Activated naive CD4-positive, alpha-beta T cell treated with anti-CD3 and anti-CD28 coated beads, Interleukin-2, amount 50 U/mL, for 72 hours (primary cell): Measurements from ENCODE around the gene PLEKHG4B. TPM values are rescaled to one million over a fixed set of nuclear protein-coding genes. Genes with fewer than 3 reads are reported as not detected.
"Not testable (repeated sequence)": the region's sequence is repeated elsewhere in the genome, so short reads cannot be mapped to it uniquely, and the experiment has no call there.

Experiments
- ATAC-seq, 2 donors: fragments of 150-1000 bp; cut with Tn5 transposase; 2 replicates each; pipeline ENCODE4 v1.10.0; 2021; ENCODE audit warnings: mild to moderate bottlenecking in 2 of 2, moderate library complexity in 2 of 2
- DNase-seq, 2 donors: peaks; one replicate each; pipeline ENCODE4 v3.0.0; 2021 to 2022; ENCODE audit warnings: low spot score in 2 of 2
- H3K27ac Mint-ChIP-seq, 2 donors: one replicate each; pipeline ENCODE4 v1.8.0; 2022; ENCODE audit warnings: mild to moderate bottlenecking in 2 of 2, mixed read lengths in 2 of 2
- H3K36me3 Mint-ChIP-seq, 2 donors: one replicate each; pipeline ENCODE4 v1.8.0; 2022; ENCODE audit warnings: mixed read lengths in 2 of 2
- H3K9me3 Mint-ChIP-seq, 2 donors: one replicate each; pipeline ENCODE4 v1.8.0; 2022; ENCODE audit warnings: mixed read lengths in 2 of 2
- total RNA-seq, 2 donors: library from RNA; stranded (reverse); gene quantifications; one replicate each; pipeline ENCODE4 v1.2.3, GENCODE V29; 2022

PLEKHG4B gene
- total RNA-seq, 2 donors from 2014 or later: 0.47 TPM; not detected in 1

DNA sequence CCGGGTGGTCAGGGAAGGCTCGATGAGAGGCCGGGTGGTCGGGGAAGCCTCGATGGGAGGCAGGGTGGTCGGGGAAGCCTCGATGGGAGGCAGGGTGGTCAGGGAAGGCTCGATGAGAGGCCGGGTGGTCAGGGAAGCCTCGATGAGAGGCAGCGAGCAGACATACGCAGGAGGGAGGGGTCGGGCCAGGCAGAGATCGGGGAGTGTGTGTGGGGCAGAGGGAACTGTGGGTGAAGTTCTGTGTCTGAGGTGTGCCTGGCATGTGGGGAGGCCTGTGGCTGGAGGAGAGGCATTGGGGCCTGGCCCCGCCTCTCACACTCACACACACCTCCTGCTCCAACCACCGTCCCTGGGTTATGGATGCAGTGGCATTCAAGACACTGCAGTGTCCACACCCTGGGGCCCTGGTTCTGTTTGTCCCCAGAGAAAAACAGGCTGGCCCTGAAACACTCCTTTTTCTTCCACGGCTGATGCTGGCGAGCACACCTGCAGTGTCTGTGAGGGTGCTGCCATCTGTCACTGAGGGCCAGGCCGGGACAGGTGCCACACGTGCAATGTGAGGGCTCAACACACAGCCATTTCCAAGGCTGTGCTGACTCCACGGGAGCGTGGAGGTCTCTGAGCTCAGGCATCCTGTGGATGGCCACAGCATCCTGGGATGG lies 6.5 kb upstream of the PLEKHG4B start:
- no peaks in the 10 kb centered on the region for H3K36me3 Mint-ChIP-seq
- no peak for DNase-seq
- no peak for ATAC-seq
- no peak overlapping the region for H3K27ac Mint-ChIP-seq
- peaks cover 0 to 2% of the 10 kb centered on the region in 2 donors for H3K9me3 Mint-ChIP-seq

DNA sequence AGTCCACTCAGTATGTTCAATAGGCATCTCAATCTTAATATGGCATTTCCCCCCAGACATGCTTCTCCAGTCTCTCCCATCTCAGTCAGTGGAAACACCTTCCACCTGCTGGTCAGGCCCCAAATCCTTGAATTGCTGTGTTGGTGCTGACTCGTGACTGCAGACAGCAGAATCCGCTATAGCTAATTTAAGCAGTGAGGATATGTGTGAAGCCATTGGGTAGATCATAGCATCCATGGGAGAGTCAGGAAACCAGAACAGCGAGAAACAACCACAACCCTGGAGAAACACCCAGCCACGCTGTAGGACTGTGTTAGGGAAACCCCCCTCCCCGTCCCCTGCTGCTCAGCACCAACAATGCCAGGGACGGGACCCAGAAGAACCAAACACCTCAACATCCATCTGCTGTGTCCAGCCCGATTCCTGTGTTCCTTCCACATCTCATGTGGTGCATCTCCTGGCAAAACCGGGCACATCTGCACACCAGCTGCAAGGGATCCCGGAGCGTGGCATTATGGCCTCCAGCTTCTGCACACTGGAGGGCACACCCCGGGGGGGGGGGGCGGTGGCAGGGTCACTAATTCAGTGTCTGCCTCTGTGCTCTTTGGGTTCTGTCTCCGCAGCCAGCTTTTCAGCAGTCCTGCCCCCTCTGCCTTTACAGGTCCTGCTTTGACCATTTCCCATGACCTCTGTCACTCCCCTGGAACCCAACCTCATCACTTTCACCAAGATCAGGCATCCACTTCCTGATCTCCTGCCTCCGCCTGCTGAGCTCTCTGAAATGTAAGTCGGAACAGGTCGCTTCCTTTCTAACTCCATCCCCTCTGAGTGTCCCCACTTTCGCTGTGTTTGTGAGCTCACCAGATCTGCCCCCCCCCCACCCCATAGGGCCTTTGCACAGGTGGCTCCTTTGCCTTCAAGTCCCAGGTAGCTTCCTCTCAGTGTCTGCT lies 2.4 kb upstream of the PLEKHG4B start:
- ATAC-seq (no peak), DNase-seq (no peak)
- Mint-ChIP-seq H3K27ac (no peak overlapping the region), H3K9me3 (peaks cover 0 to 2% of the 10 kb centered on the region in 2 donors), H3K36me3 (peaks cover 5 to 6% of the 10 kb centered on the region in 2 donors)

DNA sequence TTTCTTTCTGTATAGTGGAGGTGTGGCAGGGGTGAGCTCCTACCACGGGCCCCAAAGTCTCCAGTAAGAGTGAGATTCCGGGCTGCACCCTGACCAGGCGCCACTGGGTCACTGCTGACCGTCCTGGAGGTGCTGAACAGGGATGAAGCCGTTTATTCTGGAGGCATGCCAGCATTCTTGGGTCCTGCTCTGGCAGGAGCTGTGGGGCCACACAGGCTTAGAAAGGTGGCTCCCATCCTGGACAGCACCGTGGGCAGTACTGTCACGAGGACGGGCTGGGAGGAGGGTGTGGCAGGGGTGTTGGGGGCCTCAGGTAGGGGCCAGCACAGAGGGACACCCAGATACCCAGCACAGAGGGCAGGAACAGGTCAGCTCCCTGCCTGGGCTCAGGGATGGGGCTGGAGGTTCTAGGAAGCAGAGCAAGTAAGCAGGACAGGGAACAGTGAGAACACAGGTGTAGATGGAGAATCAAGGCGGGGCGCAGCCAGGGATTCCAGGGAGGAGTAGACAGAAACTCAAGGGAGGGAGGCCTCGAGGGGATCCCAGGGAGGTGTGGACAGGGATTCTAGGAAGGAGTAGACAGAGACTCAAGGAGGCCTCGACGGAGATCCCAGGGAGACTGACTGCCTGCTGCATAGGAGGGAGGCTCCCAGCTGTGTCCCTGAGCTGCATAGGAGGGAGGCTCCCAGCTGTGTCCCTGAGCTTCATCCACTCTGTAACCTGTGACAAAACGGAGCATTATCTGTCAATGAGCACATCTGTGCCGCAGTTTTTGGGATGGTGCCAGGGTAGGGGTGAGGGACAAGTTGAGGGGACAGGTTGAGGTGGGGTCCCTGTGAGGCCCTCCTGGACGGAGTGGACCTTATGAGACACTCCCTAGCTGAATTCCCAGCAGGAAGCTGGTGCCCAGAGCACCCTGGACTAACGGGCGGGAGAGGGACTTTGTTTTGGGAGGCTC lies 1.1 kb upstream of the PLEKHG4B start:
- no peak for ATAC-seq
- Mint-ChIP-seq H3K9me3 (no peaks in the 10 kb centered on the region), H3K36me3 (peaks cover 5 to 6% of the 10 kb centered on the region in 2 donors), H3K27ac (no peak overlapping the region)
- no peak for DNase-seq

DNA sequence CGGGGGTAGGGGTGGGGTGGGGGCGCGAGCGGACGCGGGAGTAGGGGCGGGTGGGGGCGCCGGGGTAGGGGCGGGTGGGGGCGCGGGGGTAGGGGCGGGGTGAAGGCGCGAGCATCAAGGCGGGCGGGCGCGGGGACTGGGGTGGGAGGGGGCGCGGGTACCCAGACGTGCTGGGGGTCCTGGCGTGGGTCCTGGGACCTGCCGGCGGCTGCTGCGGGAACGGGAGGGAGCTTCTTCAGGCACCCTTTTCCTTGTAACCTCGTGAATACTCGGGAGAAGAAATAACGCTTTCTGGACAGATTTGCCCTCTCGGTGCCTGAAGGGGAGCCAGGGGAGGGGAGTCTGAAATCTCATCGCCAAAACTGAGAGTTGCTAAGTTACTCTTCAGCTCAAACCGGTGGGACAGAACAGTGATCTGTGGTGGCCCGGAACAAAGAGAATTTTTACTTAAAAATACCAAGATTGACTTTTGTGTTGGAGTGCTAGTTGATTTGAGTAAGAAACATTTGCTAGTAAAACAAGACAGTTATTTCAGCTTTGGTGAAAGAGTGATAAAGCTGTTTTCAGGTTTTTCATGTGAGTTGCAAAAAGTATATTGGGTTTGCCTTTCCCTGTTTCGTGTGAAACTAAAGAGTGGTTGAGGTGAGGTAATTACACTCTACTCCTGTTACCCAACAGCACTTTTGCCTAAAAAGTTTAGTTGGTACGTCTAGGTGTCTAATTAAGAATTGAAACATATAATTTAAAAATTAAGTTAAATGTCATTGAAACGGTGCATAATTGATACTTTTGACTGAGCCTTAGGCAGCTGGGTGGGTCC lies 643 bp downstream of the PLEKHG4B start:
- no peaks in the 10 kb centered on the region for H3K9me3 Mint-ChIP-seq
- no peak overlapping the region for H3K27ac Mint-ChIP-seq
- H3K36me3 Mint-ChIP-seq: peaks cover 5 to 6% of the 10 kb centered on the region in 2 donors
- no peak for DNase-seq
- no peak for ATAC-seq

DNA sequence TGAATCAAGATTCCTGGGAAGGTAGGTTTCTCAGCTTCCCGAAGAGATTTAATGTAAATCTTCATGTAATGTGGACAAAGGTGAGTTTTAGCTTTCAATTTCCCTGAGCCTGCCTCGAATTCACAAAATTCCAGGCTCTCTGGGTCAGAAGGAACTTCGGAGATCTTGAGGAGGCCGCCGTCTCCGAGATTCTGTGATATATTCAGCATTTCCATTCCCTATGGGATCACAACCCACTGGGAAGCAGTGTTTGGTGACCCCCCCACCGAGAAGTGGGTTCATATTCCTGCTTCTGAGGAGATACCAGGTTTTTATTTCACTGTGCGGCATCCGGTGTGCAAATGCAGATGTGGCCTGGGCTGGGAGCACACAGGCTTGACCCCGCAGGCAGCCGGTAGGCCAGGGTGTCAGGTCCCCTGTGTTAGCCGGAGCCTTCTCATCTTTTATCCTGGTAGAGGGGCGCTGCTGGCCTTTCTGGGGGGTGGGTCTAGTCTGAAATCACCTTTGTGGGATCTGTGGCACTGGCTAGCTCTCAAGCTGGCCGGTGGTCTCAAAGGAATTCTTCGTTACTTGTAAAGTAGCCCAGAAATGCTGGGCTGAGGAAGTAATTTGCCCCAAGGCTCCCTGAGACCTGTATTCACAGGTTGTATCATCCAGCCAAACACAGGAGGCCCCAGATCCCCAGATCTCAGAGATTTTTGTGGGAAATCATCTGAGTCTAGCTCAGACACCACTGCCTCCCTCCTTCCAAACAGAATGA lies 1.4 kb downstream of the PLEKHG4B start:
- ATAC-seq: no peak

DNA sequence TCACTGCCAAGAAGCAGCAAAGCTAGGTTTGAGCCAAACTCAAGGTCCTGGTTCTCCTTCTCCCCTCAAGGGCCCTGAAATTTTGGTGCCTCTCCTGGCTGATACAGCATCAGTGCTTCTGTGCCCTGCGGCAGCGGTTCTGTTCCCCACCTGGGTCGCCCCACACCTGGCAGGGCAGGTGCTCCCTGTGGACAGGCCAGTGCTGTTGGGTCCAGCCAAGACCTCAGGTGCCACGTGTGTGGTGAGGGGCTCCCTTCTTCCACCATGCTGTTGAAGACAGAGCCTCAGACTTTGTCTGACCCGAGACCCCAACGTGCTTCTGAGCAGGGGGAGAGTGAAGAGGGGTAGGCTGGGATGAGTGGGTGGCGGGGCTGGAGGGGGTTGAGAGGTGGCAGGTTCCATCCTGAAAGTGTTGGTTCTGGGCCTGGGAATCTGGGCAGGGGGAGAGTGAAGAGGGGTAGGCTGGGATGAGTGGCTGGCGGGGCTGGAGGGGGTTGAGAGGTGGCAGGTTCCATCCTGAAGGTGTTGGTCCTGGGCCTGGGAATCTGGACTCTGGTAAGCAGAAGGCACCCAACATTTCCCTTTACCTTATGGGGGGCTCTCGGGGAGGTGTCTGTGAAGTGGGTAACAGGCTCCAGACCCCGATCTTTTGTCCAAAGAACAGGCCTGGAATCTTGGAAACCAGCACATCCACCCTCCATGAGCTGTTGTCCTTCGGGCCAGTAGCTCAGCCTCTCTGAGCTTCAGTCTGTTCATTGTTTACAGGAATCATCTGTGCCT lies 2.3 kb downstream of the PLEKHG4B start:
- Mint-ChIP-seq H3K36me3 (peaks cover 5 to 6% of the 10 kb centered on the region in 2 donors), H3K27ac (no peak overlapping the region), H3K9me3 (no peaks in the 10 kb centered on the region)
- DNase-seq (no peak), ATAC-seq (no peak)

More for the DNA sequence above, 1.4 kb downstream of the PLEKHG4B start:
- no peak for DNase-seq
- Mint-ChIP-seq H3K27ac (no peak overlapping the region), H3K36me3 (peaks cover 5 to 6% of the 10 kb centered on the region in 2 donors), H3K9me3 (no peaks in the 10 kb centered on the region)

DNA sequence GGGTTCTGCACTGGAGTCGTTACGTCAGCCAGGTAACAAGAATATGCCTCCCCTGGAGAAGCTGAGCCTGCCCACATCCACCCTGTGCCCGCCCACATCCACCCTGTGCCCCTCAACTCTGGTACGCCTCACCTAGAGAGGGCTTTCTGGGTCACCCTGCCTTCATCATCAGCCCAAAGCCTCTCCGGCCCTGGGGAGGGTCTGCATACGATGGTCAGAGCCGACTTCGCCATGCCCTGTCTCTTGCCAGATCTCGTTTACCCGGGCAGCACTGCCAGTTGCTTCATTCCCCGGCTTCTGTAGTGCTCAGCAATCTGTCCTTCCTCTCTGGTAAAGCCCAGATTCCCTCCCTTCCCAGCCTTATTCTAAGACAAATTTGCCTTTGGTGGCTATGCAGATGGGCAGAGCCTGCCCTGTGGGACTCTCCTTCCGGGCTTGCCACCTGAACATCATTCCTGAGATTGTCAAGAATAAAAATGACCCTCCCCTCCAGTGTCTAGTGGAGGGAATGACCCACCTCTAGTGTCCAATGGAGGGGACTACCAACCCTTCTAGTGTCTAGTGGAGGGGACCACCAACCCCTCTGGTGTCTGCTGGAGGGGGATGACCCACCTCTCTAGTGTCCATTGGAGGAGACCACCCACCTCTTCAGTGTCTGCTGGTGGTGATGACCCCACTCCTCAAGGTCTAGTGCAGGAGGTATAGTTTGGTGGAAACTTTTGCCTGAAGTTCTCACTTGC lies 3.4 kb downstream of the PLEKHG4B start:
- DNase-seq: no peak
- Mint-ChIP-seq H3K27ac (peak overlapping the region in 1 of 2 donors; percentile 60), H3K36me3 (peaks cover 5 to 6% of the 10 kb centered on the region in 2 donors), H3K9me3 (no peaks in the 10 kb centered on the region)
- no peak for ATAC-seq

DNA sequence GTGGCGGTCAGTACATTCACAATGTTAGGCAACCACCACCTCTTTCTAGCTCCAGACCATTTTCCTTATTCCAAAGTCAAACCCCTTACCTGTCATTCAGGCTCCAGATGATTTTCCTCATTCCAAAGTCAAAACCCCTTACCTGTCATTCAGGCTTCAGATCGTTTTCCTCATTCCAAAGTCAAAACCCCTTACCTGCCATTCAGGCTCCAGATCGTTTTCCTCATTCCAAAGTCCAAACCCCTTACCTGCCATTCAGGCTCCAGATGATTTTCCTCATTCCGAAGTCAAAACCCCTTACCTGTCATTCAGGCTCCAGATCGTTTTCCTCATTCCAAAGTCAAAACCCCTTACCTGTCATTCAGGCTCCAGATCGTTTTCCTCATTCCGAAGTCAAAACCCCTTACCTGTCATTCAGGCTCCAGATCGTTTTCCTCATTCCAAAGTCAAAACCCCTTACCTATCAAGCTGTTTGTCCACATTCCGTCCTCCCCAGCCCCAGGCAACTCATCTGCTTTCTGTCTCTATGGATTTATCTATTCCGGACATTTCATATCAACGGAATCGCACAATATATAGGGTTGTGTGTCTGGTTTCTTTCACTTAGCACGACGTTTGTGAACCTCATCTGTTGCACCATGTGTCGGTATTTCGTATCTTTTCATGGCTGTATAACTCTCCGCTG lies 5.2 kb downstream of the PLEKHG4B start:
- Mint-ChIP-seq H3K36me3 (no peaks in the 10 kb centered on the region), H3K9me3 (no peaks in the 10 kb centered on the region), H3K27ac (no peak overlapping the region)
- no peak for ATAC-seq
- DNase-seq: no peak

DNA sequence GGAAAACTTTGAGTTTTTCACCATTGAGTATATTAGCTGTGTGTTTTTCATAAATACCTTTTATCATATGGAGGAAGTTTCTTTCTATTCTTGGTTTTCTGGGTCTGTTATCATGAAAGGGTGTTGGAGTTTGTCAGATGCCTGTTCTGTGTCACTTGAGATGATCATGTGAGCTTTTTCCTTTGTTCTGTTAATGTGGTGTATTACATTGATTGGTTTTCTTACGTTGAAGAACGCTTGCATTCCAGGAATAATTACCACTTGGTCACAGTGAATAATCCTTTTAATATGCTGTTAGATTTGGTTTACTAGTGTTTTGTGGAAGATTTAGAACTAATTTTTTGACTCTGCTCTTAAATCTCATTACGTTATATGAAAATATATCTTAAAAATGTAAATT lies 7.8 kb downstream of the PLEKHG4B start:
- ATAC-seq (no peak), DNase-seq (no peak)
- Mint-ChIP-seq H3K9me3 (no peaks in the 10 kb centered on the region), H3K27ac (no peak overlapping the region), H3K36me3 (no peaks in the 10 kb centered on the region)

DNA sequence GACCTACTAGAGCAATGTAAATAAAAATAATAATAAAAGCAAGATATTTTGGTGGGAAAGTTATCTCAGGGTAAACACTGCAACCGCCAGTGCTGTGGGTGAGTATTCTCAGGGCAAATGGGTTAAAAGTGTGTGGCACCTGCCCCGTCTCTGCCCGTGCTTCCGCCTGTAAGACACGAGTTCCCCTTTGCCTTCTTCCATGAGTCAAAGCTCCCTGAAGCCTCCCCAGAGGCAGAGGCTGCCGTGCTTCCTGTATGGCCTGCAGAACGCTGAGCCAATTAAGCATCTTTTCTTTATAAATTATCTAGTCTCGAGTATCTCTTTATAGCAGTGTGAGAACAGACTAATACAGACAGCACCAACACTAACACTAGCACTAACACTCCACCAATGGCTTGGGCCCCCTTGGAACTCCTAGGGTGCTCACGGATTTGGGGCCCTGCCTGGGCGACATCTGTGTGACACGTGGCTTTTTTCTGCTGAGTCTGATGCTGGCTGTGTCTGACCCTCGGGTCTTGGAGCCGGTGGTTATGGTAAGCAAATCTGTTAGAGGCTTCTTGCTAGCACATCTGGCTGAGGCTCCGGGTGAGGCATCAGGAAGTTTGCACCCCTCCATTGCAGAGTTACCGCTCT lies 10.6 kb downstream of the PLEKHG4B start:
- Mint-ChIP-seq H3K9me3 (no peaks in the 10 kb centered on the region), H3K36me3 (no peaks in the 10 kb centered on the region), H3K27ac (no peak overlapping the region)
- ATAC-seq (no peak), DNase-seq (no peak)

DNA sequence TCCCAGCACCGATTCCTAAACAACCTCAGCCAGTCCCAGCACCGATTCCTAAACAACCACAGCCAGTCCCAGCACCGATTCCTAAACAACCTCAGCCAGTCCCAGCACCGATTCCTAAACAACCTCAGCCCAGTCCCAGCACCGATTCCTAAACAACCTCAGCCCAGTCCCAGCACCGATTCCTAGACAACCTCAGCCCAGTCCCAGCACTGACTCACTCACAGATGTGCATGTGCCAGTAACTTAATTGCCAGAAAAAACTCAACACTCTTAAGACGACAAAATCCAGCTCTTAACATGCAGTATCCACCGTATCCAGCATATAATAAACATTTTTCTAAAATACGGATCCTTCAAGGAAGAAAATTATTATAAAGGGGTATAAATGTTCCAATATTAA lies 12.1 kb downstream of the PLEKHG4B start:
- not testable (repeated sequence) for DNase-seq, H3K36me3 Mint-ChIP-seq, ATAC-seq, H3K9me3 Mint-ChIP-seq
- peak overlapping the region in 1 of 2 donors; percentile 8 for H3K27ac Mint-ChIP-seq

DNA sequence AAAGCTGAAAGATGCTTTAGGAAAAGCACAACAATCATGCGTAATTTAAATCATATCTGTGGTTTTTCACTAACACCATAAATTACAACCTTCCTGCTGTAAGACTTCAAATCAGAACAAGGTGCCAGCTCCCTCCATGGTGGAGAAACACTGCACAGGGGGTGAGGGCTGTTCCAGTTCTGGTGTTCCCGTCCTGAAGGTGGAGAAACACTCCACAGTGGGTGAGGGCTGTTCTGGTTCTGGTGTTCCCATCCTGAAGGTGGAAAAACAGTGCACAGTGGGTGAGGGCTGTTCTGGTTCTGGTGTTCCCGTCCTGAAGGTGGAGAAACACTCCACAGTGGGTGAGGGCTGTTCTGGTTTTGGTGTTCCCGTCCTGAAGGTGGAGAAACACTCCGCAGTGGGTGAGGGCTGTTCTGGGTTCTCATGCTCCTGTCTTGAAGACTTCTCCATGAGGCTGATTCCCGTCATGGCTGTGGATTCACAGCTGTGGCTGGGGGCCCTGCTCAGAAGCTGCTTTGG lies 12.9 kb downstream of the PLEKHG4B start:
- no peak for DNase-seq
- no peak for ATAC-seq
- no peaks in the 10 kb centered on the region for H3K36me3 Mint-ChIP-seq
- no peak overlapping the region for H3K27ac Mint-ChIP-seq
- peaks cover 0 to 2% of the 10 kb centered on the region in 2 donors for H3K9me3 Mint-ChIP-seq

DNA sequence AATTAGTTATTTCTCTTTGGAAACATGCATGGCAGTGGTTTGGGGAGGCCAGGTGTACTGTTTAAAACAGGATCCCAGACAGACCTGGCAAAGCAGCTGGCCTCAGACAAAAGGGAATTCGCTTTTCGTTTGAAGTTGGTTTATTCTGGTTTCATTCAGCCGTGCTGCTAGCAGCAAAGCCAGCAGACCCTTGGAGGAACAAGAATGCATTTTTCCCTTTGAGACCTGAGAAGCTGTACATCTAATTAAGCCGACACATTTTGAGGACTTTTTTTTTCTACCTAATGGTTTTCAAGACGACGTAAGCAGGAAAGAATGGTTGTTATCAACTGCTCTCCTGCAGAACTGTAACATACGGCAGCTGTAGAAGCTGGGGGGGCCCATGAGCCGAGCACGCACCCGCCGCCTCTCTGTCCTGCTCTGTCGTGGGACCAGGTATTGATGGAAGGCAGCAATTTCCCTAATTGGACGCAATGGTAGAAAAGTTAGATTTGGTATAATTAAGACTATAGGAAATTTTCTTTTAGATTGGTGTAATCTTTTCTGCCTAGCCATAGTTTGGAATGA lies 13.6 kb downstream of the PLEKHG4B start:
- DNase-seq: no peak
- H3K9me3 Mint-ChIP-seq: peaks cover 5 to 9% of the 10 kb centered on the region in 2 donors
- H3K36me3 Mint-ChIP-seq: peaks cover 4% of the 10 kb centered on the region in 2 donors
- ATAC-seq: no peak
- no peak overlapping the region for H3K27ac Mint-ChIP-seq
